ENCODE results near the gene BCL3.

- TF ChIP-seq CTCF (IDR thresholded peaks at IDR 0.05) = no peak
- no peak for TF ChIP-seq EZH2 (IDR thresholded peaks at IDR 0.05)
- no peak for TF ChIP-seq EZH2phosphoT487 (IDR thresholded peaks at IDR 0.05)
These were observed 25.1 kb upstream of the BCL3 start for GRCh38 chr19:44723299-44723951.
